Measurements from ENCODE around the gene IQSEC1. TPM values are rescaled to one million over a fixed set of nuclear protein-coding genes. Genes with fewer than 3 reads are reported as not detected.
A peak's percentile ranks its signal among the peaks of the same experiment; 100 is the strongest.

IQSEC1 gene
- total RNA-seq, 1 experiment from 2014 or later, result 28.1 TPM

GRCh38 chr3:13092621-13093617, 19.7 kb upstream of the IQSEC1 start (continued):
- TF ChIP-seq, protein P1, sequence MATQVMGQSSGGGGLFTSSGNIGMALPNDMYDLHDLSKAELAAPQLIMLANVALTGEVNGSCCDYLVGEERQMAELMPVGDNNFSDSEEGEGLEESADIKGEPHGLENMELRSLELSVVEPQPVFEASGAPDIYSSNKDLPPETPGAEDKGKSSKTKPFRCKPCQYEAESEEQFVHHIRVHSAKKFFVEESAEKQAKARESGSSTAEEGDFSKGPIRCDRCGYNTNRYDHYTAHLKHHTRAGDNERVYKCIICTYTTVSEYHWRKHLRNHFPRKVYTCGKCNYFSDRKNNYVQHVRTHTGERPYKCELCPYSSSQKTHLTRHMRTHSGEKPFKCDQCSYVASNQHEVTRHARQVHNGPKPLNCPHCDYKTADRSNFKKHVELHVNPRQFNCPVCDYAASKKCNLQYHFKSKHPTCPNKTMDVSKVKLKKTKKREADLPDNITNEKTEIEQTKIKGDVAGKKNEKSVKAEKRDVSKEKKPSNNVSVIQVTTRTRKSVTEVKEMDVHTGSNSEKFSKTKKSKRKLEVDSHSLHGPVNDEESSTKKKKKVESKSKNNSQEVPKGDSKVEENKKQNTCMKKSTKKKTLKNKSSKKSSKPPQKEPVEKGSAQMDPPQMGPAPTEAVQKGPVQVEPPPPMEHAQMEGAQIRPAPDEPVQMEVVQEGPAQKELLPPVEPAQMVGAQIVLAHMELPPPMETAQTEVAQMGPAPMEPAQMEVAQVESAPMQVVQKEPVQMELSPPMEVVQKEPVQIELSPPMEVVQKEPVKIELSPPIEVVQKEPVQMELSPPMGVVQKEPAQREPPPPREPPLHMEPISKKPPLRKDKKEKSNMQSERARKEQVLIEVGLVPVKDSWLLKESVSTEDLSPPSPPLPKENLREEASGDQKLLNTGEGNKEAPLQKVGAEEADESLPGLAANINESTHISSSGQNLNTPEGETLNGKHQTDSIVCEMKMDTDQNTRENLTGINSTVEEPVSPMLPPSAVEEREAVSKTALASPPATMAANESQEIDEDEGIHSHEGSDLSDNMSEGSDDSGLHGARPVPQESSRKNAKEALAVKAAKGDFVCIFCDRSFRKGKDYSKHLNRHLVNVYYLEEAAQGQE (IDR thresholded peaks at IDR 0.05; ENCODE audit: low read depth), result no peak
- TF ChIP-seq POLR2AphosphoS5 (IDR thresholded peaks at IDR 0.05; ENCODE audit: low read depth, low read length), result no peak
- TF ChIP-seq SIN3A (IDR thresholded peaks at IDR 0.05; ENCODE audit: low read depth), result no peak
- no peak for TF ChIP-seq ZNF274 (IDR thresholded peaks at IDR 0.05; ENCODE audit: low read depth, low read length)

DNA sequence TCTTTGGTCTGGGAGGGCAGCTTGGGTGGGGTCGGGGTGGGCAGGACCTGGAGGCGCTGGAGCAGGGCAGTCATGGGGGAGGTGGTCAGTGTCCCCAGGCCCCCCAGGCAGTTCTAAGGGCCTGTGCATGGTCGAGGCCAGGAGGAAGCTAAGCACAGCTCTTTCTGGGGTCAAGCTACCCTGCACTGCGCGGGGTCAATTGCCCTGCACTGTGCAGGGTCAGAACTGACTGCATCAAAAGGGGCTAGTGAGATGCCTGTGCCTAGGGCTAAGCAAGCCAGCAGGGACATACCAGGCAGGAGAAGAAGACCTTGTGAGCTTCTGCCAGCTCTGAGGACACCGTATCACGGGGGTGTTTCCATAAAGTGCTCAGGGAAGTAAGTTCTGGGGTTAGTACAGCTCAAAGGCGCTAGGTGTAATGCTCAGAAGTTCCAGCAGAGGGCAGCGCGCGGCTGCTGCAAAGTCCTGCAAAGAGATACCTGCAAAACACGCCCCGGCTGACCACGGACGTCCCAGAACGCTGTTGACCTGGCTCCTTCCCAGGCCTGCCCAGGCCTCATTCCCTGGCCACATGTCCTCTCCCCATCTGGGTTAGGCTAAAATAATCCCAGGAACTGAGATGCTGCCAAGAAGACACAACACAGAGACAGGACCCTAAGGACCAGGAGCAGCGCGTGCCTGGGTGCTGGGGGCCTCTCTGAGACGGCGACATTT, 18.8 kb upstream of the IQSEC1 start:
- no peaks in the 10 kb centered on the region for H4K20me1 ChIP-seq (ENCODE audit: insufficient read depth)
- peak; percentile 60 for DNase-seq (ENCODE audit: low read depth, low spot score)
- no peaks in the 10 kb centered on the region for H3K9me2 ChIP-seq (ENCODE audit: insufficient read depth)
- no peaks in the 10 kb centered on the region for H3K27me3 ChIP-seq (ENCODE audit: insufficient read depth, low read length)
- CTCF ChIA-PET, result interaction anchor here (0.5 to 2.2 kb wide), 26 partner anchors 9 to 560 kb away, joined by 3 to 39 read pairs (median 4); partner anchors contain the start of gene RPL32
- H3K9me3 ChIP-seq (ENCODE audit: control insufficient read depth in 1 of 2, insufficient read depth in 1 of 2, low read depth in 1 of 2, low read length in 2 of 2), result no peaks in the 10 kb centered on the region
- peak overlapping the region; percentile 2 for H2AFZ ChIP-seq (ENCODE audit: low read depth, low read length, poor library complexity, severe bottlenecking)
- H3K79me2 ChIP-seq (ENCODE audit: insufficient read depth, low read length), result no peaks in the 10 kb centered on the region
- intact Hi-C loops (cut with micrococcal nuclease), result loop anchor here (1.0 to 10.0 kb wide), 5 partner anchors 203 to 793 kb away; partner anchors contain the start of gene WNT7A
- no TSS peak for BruUV-seq (replicated peaks)
- H3K27ac ChIP-seq (ENCODE audit: low read depth, low read length), result no peak overlapping the region
- H3K9ac ChIP-seq (ENCODE audit: low read length), result no peak overlapping the region
- POLR2A ChIA-PET, result no interaction called here
- no peak overlapping the region for H3K4me3 ChIP-seq (replicated peaks in 1 of 2; ENCODE audit: low read depth in 1 of 2, low read length in 2 of 2)
- RAD21 ChIA-PET (ENCODE audit: low non-redundant PET in 1 of 2, low total read pairs in 2 of 2, uncharacterized antibody in 2 of 2, unreplicated experiment in 2 of 2), result interaction anchor here (0.7 to 1.6 kb wide), 5 partner anchors 360 to 559 kb away, joined by 3 to 10 read pairs (median 4); no protein-coding TSS in a partner anchor
- no peaks in the 10 kb centered on the region for H3K36me3 ChIP-seq (ENCODE audit: control insufficient read depth in 1 of 2, insufficient read depth in 2 of 2, low read length in 2 of 2)
- H3K4me2 ChIP-seq (ENCODE audit: low read length), result peak overlapping the region; percentile 43
- peak; percentile 93 for ATAC-seq
- TF ChIP-seq CTCF (IDR thresholded peaks at IDR 0.05 in 2 of 3, conservative IDR thresholded peaks at IDR 0.05 in 1 of 3; ENCODE audit: borderline replicate concordance in 1 of 3, insufficient read depth in 1 of 3, low read depth in 2 of 3, low read length in 2 of 3), result peak; percentile 87 to 91 (median 90)
- no peak for TF ChIP-seq EZH2 (IDR thresholded peaks at IDR 0.05)
- TF ChIP-seq, protein P2, sequence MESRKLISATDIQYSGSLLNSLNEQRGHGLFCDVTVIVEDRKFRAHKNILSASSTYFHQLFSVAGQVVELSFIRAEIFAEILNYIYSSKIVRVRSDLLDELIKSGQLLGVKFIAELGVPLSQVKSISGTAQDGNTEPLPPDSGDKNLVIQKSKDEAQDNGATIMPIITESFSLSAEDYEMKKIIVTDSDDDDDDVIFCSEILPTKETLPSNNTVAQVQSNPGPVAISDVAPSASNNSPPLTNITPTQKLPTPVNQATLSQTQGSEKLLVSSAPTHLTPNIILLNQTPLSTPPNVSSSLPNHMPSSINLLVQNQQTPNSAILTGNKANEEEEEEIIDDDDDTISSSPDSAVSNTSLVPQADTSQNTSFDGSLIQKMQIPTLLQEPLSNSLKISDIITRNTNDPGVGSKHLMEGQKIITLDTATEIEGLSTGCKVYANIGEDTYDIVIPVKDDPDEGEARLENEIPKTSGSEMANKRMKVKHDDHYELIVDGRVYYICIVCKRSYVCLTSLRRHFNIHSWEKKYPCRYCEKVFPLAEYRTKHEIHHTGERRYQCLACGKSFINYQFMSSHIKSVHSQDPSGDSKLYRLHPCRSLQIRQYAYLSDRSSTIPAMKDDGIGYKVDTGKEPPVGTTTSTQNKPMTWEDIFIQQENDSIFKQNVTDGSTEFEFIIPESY (IDR thresholded peaks at IDR 0.05; ENCODE audit: extremely low read depth, insufficient replicate concordance, low read length), result no peak
- peak; percentile 96 for TF ChIP-seq RAD21 (IDR thresholded peaks at IDR 0.05; ENCODE audit: low read depth)
- TF ChIP-seq EGR1 (IDR thresholded peaks at IDR 0.05; ENCODE audit: low read depth), result no peak
- peaks cover 5 to 7% of the 10 kb centered on the region in 2 experiments; a peak in 2 of 4 replicates for H3K4me1 ChIP-seq (ENCODE audit: control insufficient read depth in 1 of 2, insufficient read depth in 2 of 2, low read length in 2 of 2)
